Psoas muscle (tissue), 8 donors: ENCODE data around the gene ZSWIM6. TPM values are rescaled to one million over a fixed set of nuclear protein-coding genes. Genes with fewer than 3 reads are reported as not detected.

Experiments
- ATAC-seq, 4 donors: fragments of 200-7000 bp; cut with Tn5 transposase; one replicate each; pipeline ENCODE4 v1.9.1; 2020; ENCODE audit warnings: moderate library complexity in 3 of 4, mild to moderate bottlenecking in 2 of 4
- DNase-seq, 2 donors: peaks; one replicate each; pipeline ENCODE4 v3.0.0-alpha.2; 2020
- H3K27ac ChIP-seq: fragments of 200-600 bp; one replicate; pipeline ENCODE4 v1.8.0; 2022
- H3K27me3 ChIP-seq, 3 donors: fragments of 200-600 bp in 1 of 3; one replicate each; pipeline versions ENCODE4 v1.6.1 to v1.8.0; 2013 to 2022; ENCODE audit warnings: low read length in 2 of 3, mild to moderate bottlenecking in 2 of 3, moderate library complexity in 1 of 3; ENCODE audit not compliant: insufficient read depth in 3 of 3
- H3K36me3 ChIP-seq, 2 donors: fragments of 200-600 bp in 1 of 2; one replicate each; pipeline versions ENCODE4 v1.6.1 to v1.8.0; 2013 to 2022; ENCODE audit warnings: low read depth in 1 of 2, mild to moderate bottlenecking in 1 of 2, moderate library complexity in 1 of 2; ENCODE audit not compliant: insufficient read depth in 1 of 2
- H3K4me1 ChIP-seq: fragments of 200-600 bp; one replicate; pipeline ENCODE4 v1.8.0; 2022
- H3K4me3 ChIP-seq: fragments of 200-600 bp; one replicate; pipeline ENCODE4 v1.8.0; 2022; ENCODE audit warnings: mild to moderate bottlenecking
- H3K9me3 ChIP-seq: fragments of 200-600 bp; one replicate; pipeline ENCODE4 v1.8.0; 2022
- WGBS, 3 donors: extraction: QIAGEN DNeasy Blood & Tissue Kit; methylation state at CpG; one replicate each; pipeline versions ENCODE4 v1.1.6 to v1.1.7; 2013; 5-methylcytosine and 5-hydroxymethylcytosine counted together
- intact Hi-C, 2 donors: fragments of 100-400 bp; cut with DNase I; formaldehyde crosslinking; loops; one replicate each; pipeline versions ENCODE4 v1.11.0 to v1.14.2; 2022
- polyA plus RNA-seq, 3 donors: library from polyadenylated mRNA; stranded (reverse); fragments of 200-250 nt; gene quantifications; one replicate each; pipeline ENCODE4 v1.2.3, GENCODE V29; 2013
- total RNA-seq, 4 donors: library from RNA; stranded (reverse); fragmentation: NEBNext Ultra II Directional in 2 of 4; extraction: Animal tissue kit (Norgen Biotek cat#: 25700) in 2 of 4; gene quantifications; one replicate each; pipeline versions ENCODE4 v1.2.1 to v1.2.4, GENCODE V29; 2021 to 2023
- TF ChIP-seq, protein P1 (sequence below): fragments of 200-600 bp; IDR thresholded peaks from one replicate; pipeline ENCODE4 v1.8.0; 2022; ENCODE audit warnings: antibody characterized with exemption
- donor health status: healthy with polysubstance abuse.
- donor health status: DM: no; HTN: no; CAD: no; lungs with moderate emphysema.
- donor health status: Bipolar disorder and iron deficiency.
- donor health status: healthy.
- donor health status: DM: yes; HTN: yes; CAD: no.
- donor health status: DM: no; HTN: no; CAD: no.
- donor health status: DM: no; HTN: no; CAD: no.
- donor health status: DM: yes; HTN: yes; CAD: no.

The ZSWIM6 gene
- total and polyA plus RNA-seq, 7 donors = 1.4 to 6.3 (median 4.0) TPM

DNA sequence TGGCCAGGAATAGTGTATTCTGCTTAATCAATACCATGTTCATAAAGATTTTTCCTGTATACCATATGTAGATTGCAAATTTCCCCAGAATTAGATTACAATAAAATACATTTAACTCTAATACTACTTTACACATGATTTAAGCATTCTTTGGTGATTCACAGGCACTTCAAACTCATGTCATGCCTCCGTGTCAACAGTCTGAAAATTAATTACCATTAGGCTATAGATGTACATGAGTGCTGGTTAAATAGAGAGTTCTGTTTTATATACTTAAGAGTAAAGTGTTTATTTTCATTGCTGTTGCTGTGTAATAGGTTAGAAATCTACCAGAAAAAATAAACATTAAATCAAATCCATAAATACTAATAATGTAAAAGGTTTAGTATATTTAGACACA is 159.8 kb downstream of the ZSWIM6 start:
- Histone ChIP-seq H3K9me3 (no peaks in the 10 kb centered on the region), H3K27me3 (no peaks in the 10 kb centered on the region), H3K36me3 (peaks cover 0 to 3% of the 10 kb centered on the region in 2 donors), H3K27ac (no peak overlapping the region), H3K4me1 (peaks cover 4% of the 10 kb centered on the region), H3K4me3 (no peak overlapping the region)
- ATAC-seq (no peak), DNase-seq (no peak)
- intact Hi-C loops = no loop called here
- TF ChIP-seq, protein P1, sequence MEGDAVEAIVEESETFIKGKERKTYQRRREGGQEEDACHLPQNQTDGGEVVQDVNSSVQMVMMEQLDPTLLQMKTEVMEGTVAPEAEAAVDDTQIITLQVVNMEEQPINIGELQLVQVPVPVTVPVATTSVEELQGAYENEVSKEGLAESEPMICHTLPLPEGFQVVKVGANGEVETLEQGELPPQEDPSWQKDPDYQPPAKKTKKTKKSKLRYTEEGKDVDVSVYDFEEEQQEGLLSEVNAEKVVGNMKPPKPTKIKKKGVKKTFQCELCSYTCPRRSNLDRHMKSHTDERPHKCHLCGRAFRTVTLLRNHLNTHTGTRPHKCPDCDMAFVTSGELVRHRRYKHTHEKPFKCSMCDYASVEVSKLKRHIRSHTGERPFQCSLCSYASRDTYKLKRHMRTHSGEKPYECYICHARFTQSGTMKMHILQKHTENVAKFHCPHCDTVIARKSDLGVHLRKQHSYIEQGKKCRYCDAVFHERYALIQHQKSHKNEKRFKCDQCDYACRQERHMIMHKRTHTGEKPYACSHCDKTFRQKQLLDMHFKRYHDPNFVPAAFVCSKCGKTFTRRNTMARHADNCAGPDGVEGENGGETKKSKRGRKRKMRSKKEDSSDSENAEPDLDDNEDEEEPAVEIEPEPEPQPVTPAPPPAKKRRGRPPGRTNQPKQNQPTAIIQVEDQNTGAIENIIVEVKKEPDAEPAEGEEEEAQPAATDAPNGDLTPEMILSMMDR = no peak
- WGBS, 3 donors = 96 to 100% (median 97%) methylated on average over 1 of the region's 1 CpG

DNA sequence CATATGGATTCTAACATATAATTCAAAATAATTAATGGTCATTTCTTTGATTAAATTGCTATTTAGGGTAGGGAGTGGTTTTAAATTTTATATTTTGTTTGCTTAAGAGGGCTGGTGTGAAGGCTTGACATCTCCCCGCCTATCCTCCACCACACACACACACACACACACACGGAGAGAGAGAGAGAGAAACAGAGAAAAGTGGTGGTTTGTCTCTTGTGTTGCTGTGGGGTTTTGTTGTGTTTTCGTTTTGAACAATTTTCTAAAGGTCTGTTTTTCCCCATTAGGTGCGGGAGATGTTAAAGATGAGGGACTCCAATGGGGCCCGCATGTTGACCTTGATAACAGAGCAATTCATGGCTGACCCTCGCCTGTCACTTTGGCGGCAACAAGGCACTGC is 161.9 kb downstream of the ZSWIM6 start:
- no peak overlapping the region for H3K27ac ChIP-seq
- ATAC-seq (no peak), DNase-seq (no peak)
- peaks cover 5% of the 10 kb centered on the region for H3K4me1 ChIP-seq
- intact Hi-C loops = no loop called here
- 85 to 92% (median 90%) methylated on average over 7 of the region's 7 CpGs for WGBS, 3 donors
- no peaks in the 10 kb centered on the region for H3K9me3 ChIP-seq
- no peak overlapping the region for H3K4me3 ChIP-seq
- TF ChIP-seq, protein P1 = no peak
- peaks cover 0 to 3% of the 10 kb centered on the region in 2 donors for H3K36me3 ChIP-seq
- H3K27me3 ChIP-seq = no peaks in the 10 kb centered on the region

- no peaks in the 10 kb centered on the region for H3K9me3 ChIP-seq
- no peak overlapping the region for H3K27ac ChIP-seq
- TF ChIP-seq, protein P1 = no peak
- H3K27me3 ChIP-seq = no peaks in the 10 kb centered on the region
- 48 to 69% (median 52%) methylated on average over 3 of the region's 3 CpGs for WGBS, 3 donors
- ATAC-seq = peak in 1 of 4 donors; percentile 21
- no peak overlapping the region for H3K4me3 ChIP-seq
- intact Hi-C loops = no loop called here
- no peak for DNase-seq
- H3K4me1 ChIP-seq = peaks cover 5% of the 10 kb centered on the region
- peaks cover 0 to 3% of the 10 kb centered on the region in 2 donors for H3K36me3 ChIP-seq
Measured at GRCh38 chr5:61496446-61496845, 164.4 kb downstream of the ZSWIM6 start.

- Histone ChIP-seq H3K4me3 (no peak overlapping the region), H3K27ac (no peak overlapping the region), H3K27me3 (no peaks in the 10 kb centered on the region), H3K36me3 (peaks cover 0 to 3% of the 10 kb centered on the region in 2 donors), H3K9me3 (no peaks in the 10 kb centered on the region), H3K4me1 (peaks cover 5% of the 10 kb centered on the region)
- DNase-seq (no peak), ATAC-seq (peak in 2 of 4 donors; percentile 21 to 48)
- WGBS, 3 donors = 28 to 42% (median 30%) methylated on average over 4 of the region's 4 CpGs
- TF ChIP-seq, protein P1 = no peak
- intact Hi-C loops = no loop called here
Measured at GRCh38 chr5:61496860-61497259, 164.8 kb downstream of the ZSWIM6 start.

GRCh38 chr5:61498121-61498520 is 166.1 kb downstream of the ZSWIM6 start:
- Histone ChIP-seq H3K4me1 (peaks cover 5% of the 10 kb centered on the region), H3K27me3 (no peaks in the 10 kb centered on the region), H3K27ac (no peak overlapping the region), H3K9me3 (no peaks in the 10 kb centered on the region), H3K4me3 (no peak overlapping the region), H3K36me3 (peaks cover 0 to 3% of the 10 kb centered on the region in 2 donors)
- DNase-seq (no peak), ATAC-seq (no peak)
- intact Hi-C loops = no loop called here
- 91 to 96% (median 95%) methylated on average over 5 of the region's 5 CpGs for WGBS, 3 donors
- TF ChIP-seq, protein P1 = no peak
